DMS153 treated with DMSO at 0.1 percent for 48 hours (cell line): Measurements from ENCODE around the gene DNAJC11.
"Not testable (repeated sequence)": the region's sequence is repeated elsewhere in the genome, so short reads cannot be mapped to it uniquely, and the experiment has no call there.

Experiments used
- DNase-seq: peaks from one replicate; lab custom pipeline; 2025; ENCODE audit not compliant: unreplicated experiment; lab: John Stamatoyannopoulos, UW

The DNAJC11 gene

DNA sequence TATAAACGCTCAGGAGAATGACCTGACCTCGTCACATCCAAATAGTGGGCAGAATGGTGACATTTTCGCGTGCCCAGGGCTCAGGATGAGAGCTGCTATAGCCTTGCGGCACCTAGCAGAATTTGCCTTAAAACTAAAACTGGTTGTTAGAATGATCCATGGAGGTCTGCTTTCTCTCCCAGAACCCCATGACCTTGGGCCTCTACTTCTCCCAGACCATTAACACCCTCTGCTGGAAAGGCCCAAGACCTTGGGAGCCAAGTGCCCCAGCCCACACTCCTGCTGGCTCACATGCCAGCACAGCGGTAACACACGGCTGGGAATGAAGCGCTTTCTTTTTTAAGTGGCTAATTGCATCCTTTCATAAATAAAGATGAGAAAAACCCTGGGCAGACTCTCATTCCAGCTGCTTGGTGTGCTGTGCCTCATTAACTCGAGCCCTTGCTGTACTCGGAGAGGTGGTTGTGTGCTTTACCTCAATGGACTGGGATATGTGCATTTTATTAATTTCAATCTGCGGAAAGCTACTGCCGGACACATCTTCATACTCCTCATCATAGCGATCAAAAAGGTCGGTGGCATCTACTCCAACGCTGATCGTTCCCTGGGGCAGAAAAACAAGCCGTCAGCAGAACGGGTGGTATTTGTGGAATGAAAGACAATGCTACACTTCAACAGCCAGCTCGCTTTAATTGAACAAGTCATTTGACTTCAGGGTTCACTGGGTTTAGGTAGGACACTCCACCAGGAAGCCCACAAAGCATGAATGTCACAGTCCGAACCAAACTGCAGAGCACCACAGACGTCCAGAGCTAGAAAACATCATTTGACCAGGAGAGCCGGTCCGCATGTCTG lies 48.0 kb downstream of the DNAJC11 start:
- DNase-seq = no peak

DNA sequence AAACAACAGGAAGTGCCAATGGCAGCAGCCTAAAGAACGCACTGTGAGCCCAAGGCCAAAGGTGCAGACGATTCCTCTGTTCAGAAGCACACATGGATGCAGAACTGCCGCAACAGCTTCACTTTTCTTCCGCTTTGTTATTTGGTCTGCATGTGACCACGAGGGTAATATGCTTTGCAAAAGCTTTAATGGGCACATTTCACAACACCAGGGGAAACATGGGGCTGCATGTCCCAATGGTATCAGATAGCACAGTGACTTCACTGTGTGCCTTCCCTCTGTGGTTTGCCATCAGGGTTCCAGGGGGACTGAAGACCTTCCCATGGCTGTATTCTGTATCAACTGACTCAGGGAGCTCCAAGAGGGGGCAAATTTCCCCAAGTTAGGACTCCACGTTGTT lies 48.6 kb downstream of the DNAJC11 start:
- DNase-seq = no peak

DNA sequence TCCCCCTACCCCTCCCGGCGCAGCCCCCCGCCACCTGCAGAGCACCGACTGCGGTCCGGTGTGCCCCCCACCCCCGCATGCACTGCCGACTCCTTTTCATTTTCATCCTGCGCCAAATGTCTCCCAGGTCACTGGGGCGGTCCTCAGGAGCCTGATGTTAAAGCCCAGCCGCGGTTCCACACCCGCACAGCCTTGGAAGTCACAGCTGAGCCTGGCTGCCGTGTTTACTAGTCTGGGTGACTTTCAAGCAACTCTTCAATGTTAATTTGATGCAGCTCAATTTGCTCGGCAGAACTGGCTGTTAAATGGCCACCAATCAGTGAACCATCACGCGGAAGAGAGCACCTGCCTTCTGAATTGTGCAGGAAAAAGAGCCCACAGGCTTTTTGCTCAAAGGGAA lies 49.7 kb downstream of the DNAJC11 start:
- no peak for DNase-seq

DNA sequence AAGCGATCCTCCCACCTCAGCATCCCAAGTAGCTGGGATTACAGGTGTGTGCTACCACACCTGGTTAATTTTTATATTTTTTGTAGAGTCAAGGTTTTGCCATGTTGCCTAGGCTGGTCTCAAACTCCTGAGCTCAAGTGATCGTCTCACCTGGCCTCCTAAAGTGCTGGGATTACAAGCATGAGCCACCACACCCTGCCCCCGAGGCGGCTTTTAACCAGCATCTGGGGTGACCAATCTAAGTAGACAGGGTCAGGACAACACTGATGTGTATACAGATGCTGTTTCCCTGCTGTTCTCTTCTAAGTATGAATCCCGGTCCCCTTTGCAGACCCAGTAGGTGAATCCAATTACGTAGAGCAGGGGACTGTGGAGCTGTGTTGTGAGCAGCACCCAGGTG lies 53.1 kb downstream of the DNAJC11 start:
- DNase-seq = no peak

DNA sequence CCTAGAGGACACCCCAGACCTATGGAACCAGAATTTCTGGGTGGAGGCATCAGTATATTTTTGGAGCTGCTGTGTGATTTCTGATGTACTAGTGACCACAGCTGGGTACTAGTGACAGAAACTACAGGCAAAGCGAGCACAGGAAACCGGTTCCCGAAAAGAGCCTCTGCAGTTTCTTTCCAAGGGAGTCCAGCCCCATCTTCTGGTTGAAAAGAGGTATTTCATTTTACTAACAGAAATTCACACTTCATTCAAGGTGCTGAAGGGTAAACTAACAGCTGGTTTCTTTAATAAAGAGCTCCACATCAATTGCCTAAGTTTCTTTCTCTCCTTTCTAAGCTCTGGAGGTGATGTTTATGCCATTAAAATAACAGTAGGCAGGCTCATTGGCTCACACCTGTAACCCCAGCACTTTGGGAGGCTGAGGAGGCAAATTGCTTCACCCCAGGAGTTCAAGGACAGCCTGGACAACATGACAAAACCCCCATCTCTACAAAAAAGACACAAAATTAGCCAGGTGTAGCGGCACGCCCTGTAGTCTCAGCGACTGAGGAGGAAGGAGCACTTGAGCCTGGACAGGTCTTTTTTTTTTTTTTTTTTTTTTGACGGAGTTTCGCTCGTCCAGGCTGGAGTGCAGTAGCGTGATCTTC lies 55.0 kb downstream of the DNAJC11 start:
- DNase-seq = peak; percentile 52

DNA sequence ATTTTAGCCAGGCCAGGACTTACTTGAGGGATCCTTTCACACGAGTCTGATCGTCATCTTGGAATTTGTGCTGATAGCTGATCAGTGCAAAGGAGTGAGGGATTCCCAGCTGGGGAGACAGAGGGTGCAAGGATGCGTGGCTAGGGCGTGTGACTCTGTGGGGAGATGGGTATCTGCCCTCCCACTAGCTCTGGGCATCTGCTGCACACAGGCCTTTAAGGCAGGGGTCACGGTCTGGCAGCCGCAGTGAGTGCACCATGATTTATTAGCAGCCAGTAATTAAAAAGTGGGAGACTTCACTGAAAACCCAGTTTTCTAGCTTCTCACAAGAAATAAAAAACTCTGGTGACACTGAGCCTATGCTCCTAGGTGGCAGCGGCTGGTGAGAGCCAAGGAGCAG lies 56.6 kb downstream of the DNAJC11 start:
- DNase-seq = no peak

DNA sequence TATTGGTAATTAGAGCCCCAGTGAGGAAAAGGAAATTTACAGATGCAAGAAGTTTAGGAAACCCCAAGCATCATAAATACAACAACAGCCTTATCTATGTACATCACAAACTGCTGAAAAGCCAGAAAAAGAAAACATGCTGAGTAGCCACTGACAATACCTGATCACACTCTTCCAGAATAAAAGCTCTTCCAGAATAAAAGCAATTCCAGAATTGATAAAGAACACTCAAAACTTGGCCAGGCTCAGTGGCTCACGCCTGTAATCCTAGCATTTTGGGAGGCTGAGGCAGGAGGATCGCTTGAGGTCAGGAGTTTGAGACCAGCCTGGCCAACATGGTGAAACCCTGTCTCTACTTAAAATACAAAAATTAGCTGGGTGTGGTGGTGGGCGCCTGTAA lies 60.7 kb downstream of the DNAJC11 start:
- not testable (repeated sequence) for DNase-seq

DNA sequence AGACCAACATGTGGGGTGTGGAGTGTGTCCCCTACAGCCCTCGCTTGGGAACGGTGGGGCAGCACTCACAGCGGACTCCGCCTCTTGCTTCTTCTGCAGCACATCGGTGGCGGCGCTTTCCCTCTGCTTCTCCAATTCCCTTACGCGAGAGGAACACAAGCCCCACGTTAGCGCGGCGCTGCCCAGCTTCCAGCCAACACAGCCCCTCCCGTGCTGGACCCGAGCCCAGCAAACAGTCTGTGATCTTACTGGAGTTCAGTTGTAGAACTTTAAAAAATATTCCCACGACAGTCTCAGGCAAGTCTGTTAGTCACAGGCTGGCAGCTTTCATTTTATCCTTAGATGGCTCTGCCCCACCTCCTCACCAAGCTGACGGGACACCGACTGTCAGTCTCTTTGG lies 63.4 kb downstream of the DNAJC11 start:
- no peak for DNase-seq

DNA sequence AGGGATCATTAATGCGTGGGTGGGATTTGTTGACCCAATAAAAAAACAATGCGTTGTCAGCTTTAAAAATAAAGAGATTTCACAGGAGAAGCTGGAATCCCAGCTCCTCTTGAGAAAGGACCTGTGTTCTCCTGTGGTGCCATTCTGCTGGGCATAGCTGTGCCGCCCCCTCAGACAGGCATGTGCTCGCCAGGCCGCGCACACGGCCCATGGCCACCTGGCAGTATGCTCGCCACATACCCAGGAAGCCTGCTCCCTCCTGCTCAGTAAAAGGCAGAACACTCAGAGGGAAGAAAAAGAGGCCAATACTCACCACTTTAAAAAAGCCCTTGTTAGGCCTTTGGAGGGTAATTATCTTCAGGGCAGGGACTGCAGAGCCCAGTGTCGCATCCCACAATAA lies 63.8 kb downstream of the DNAJC11 start:
- DNase-seq = no peak

DNA sequence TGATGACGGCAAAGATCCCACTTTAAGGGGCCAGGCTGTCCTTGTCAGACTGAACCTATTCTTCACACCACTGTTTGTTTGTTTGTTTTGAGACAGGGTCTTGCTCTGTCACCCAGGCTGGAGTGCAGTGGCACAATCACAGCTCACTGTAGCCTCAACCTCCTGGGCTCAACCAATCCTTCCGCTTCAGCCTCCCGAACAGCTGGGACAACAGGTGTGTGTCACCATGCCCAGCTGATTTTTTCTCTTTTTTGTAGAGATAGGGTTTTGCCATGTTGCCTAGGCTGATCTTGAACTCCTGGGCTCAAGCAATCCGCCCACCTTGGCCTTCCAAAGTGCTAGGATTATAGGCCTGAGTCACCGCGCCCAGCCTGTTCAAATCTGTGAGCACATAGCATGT lies 64.8 kb downstream of the DNAJC11 start:
- not testable (repeated sequence) for DNase-seq

DNA sequence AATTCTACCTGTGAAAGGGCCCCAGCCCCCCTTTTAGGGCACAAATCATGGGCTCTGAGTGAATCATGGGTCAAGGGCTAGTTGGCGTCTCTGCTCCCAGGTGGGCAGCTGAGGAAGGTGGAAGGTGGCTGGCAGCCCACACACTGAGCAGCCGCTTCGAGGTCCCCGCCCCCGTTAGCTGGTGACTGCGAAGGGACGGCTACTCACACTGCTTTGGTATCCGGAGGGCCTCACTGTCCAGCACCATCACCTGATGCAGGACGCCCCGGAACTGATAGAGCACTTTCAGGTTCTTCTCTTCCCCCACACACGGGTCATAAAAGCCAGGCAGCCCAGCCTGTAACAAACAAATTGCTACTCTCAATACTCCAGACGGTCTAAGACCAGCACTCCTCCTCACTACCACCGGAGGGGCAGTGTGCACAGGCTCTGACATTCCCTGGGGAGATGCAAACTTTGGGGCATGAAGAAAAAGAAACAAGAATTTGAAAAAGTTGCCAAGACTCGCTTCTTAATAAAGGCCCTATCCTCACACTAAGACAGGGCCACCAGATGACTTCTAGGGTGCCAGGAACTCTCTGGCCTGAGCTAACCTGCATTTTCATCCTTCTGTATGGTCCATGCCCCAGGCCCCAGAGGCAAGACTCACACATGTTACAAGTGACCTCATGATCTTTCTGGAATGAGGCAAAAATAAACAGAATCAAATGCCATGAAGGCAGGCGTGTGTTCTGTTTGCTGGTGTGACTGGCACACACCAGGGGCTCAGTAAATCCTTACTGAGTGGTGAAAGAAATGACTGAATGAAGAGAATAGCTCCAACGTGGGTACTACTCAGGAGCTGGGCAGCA lies 65.5 kb downstream of the DNAJC11 start:
- DNase-seq = no peak

DNA sequence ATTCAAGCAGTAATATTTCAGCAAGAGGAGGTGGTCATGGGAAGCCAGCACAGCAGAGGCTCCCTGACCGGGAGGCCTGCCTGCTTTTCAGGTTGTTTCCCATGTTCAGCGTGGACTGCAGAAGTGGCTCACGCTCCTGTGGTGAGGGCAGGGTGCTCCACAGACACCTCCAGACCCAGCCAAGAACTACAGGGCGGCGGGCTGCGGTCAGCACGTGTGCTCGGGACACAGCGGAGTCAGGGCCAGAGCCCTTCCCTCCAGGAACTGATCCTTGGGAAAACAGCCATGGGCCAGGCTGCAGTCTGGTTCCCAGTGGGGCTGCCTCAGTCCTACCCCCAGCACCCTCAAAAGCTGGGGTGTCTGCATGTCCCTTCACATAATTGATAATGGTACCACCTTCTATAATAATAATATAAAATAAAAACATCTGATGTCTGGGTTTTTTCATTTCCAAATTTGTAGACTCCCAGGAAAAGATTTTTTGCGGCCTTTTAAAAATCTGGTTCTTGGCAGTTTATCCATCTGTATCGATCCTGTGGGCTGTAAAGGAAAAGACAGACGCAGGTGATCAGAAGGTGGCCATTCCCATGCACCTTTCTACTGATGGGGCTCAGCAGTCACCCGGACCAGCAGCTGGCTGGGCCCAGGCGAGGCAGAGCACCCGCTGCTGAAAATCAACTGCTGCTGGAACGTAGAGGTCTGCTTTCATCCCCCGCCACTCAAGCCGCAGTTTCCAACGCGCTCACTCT lies 66.3 kb downstream of the DNAJC11 start:
- DNase-seq = no peak

DNA sequence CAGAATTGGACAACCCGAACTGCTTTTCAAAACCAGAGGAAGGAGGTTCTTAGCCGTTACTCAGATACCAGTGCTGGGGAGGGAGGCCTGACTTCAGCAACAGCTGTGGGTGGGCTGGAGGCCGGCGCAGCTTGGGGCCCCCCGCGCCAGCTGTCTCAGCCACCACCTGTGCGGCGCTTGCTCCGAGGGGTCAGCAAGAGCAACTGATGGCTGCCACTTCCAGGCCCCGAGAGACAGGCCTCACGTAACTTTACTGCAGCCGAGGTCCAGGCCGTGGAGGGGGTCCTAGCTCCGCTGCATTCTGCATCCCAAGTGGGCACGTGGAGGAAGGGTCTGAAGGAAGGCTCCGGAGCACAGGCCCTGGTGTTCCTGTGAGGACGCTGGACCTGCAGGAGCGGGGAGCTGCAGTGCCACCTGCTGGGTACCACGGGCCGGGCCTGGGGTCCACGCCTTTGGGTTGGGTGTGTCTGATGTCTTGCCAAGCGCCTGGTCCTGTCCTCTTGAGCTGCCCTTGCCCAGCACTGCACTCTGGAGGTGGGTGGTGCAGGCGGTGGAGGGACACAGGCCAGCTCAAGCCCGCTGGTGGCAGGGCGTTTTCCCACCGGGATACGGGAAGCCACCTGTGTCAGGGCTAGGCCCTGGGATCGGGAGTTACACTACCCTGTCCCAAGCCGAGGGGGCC lies 67.1 kb downstream of the DNAJC11 start:
- no peak for DNase-seq

DNA sequence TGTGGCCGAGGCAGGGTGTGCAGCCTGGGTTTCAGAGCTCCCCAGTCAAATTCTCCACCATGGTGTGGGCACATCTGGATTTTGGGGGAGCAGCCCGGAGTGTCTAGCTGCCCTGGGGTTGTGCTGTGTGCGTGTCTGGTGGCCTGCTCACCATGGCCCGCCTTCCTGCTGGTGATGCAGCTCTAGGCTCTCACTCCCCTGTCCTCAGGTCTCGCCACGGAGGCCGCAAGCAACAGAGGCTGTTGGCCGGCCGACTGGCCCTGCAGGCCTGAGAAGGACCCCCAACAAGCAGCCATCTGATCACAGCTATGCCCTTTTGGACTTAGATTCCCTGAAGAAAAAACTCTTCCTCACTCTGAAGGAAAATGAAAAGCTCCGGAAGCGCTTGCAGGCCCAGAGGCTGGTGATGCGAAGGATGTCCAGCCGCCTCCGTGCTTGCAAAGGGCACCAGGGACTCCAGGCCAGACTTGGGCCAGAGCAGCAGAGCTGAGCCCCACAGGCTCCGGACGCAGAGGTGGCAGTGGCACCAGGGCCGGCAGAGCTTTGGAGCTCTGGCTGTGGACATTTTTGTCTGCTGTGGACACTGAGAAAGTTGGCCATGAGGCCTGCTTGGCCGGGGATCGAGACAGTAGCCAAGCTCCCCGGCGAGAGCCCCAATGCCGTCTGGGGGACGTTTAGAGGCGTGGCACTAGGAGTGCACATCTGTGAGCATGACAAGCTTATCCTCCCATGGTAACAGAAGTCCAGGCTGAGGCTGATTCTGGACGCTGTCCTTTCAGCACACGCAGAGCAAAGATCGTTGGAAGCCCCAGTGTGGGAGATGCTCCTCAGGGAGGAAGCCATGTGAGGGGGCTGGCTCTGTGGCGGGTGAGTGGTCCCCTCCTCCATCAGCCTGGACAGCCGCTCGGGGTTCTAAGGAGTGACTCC lies 68.8 kb downstream of the DNAJC11 start:
- no peak for DNase-seq

DNA sequence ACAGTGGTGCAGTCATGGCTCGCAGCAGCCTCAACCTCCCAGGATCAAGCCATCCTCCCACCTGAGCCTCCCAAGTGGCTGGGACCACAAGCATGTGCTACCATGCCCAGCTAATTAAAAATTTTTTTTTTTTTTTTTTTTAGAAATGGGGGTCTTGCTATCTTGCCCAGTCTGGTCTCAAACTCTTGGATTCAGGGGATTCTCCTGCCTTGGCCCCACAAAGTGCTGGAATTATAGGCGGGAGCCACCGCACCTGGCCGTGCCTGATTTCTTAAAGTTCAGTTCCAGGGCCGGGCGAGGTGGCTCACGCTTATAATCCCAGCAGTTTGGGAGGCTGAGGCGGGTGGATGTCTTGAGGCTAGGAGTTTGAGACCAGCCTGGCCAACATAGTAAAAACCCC lies 70.6 kb downstream of the DNAJC11 start:
- DNase-seq = no peak

DNA sequence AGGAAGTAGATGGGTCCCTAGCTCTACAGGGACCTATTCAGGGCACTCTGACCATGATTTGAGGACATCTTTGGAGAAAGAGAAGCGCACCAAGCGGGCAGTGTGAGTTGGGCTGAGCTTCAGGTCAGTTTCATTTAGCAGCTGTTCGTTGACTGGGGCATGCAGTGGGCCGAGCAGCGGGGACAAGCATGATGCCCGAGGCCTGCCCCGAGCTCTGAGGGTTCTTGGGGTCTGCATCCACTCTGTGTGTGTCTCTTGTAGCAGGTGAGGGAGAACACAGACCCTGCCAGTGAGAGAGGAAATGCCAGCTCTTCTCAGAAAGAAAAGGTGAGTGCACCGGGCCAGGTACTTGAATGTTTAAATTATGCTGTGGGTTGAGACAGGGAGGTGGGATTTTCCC lies 71.6 kb downstream of the DNAJC11 start:
- no peak for DNase-seq

DNA sequence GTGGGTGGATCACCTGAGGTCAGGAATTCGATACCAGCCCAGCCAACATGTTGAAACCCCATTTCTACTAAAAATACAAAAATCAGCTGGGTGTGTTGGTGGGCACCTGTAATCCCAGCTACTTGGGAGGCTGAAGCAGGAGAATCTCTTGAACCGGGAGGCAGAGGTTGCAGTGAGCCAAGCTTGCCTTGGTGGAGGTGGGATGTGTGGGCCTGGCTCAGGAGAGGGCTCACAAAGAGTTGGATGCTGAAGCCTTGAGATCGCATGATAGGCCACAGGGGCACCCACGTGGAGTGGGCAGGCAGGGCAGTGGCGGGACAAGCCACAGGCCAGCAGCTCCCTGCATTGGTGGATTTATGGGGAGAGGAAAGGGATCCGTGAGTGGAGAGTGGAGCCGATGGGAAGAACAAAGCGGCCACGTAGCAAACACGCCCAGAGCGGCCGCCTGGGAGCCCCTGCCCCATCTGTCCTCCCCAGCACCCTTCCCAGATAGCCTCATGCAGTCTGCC lies 72.6 kb downstream of the DNAJC11 start:
- no peak for DNase-seq

DNA sequence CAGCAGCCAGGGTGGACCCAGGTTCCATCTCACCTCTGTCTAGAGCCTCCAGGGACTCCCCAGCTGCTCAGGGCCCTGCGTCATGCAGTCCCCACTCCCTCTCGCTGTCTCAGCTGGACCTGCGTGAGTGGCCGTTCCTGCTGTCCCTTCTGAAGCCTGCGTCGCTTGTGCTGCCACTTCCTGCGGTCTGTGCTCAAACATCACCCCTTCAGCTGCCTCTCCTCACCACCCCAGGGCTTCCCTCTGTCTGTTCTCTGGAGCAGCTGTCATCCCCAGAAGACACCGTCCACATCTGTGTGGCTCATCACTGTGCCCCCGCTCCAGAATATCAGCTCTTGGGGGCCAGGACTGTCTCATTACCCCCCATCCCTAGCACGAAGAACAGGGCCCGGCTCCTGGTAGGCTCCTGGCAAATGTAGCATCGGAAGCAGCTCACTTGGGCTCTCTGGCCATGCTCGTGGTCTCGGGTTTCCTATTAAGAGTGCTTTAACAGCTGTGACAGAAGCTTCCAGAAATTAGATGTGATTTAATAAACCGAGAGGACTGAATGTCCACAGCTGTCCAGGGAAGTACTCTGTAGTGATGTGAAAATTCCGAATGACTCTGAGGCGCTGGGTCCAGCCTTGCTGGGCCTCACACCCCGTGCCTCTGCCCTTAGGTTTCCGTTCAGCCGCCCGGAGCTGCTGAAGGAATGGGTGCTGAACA lies 73.6 kb downstream of the DNAJC11 start:
- no peak for DNase-seq

DNA sequence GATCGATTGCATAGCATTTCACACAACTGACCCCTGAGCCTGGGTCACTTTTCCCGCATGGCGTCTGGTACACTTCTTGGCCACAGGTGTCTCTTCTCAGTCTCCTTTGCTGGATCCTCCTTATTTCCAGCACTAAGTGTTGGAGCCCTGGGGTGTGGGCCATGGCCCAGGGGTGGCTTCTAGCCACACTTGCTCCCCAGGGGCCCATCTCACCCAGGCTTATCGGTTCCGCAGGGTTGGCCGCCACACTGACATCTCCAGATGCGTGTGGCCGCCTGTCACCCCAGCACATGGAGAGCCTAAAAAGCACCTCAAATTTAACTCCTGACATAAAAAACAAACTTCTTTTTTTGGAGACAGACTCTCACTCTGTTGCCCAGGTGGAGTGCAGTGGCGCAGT lies 74.6 kb downstream of the DNAJC11 start:
- no peak for DNase-seq
